HG03175 (cell line): Measurements from ENCODE around the gene TNRC18.
"Not testable (repeated sequence)": the region's sequence is repeated elsewhere in the genome, so short reads cannot be mapped to it uniquely, and the experiment has no call there.

Experiments
- ATAC-seq: cut with Tn5 transposase; IDR thresholded peaks from one replicate; pipeline ENCODE4 v1.9.1; 2021; ENCODE audit warnings: mild to moderate bottlenecking, moderate library complexity; ENCODE audit not compliant: unreplicated experiment

TNRC18 gene

GRCh38 chr7:5350600-5351385, 72.8 kb downstream of the TNRC18 start:
- ATAC-seq, result no peak

GRCh38 chr7:5350174-5350463, 73.5 kb downstream of the TNRC18 start:
- no peak for ATAC-seq

- no peak for ATAC-seq
These were observed 74.0 kb downstream of the TNRC18 start for GRCh38 chr7:5349437-5350173.

GRCh38 chr7:5349005-5349380, 74.6 kb downstream of the TNRC18 start:
- ATAC-seq, result no peak

GRCh38 chr7:5348134-5349004, 75.3 kb downstream of the TNRC18 start:
- no peak for ATAC-seq

GRCh38 chr7:5345671-5346070, 78.0 kb downstream of the TNRC18 start:
- no peak for ATAC-seq

GRCh38 chr7:5345171-5345570, 78.5 kb downstream of the TNRC18 start:
- ATAC-seq, result no peak

GRCh38 chr7:5344342-5344741, 79.3 kb downstream of the TNRC18 start:
- no peak for ATAC-seq

- no peak for ATAC-seq
These were observed 79.8 kb downstream of the TNRC18 start for GRCh38 chr7:5343884-5344283.

- no peak for ATAC-seq
These were observed 81.0 kb downstream of the TNRC18 start for GRCh38 chr7:5342631-5343030.

GRCh38 chr7:5339955-5340354, 83.7 kb downstream of the TNRC18 start:
- no peak for ATAC-seq

- no peak for ATAC-seq
These were observed 86.6 kb downstream of the TNRC18 start for GRCh38 chr7:5337047-5337446.

- no peak for ATAC-seq
These were observed 89.0 kb downstream of the TNRC18 start for GRCh38 chr7:5334671-5335070.

GRCh38 chr7:5333121-5334045, 90.3 kb downstream of the TNRC18 start:
- no peak for ATAC-seq

GRCh38 chr7:5332579-5332978, 91.1 kb downstream of the TNRC18 start:
- ATAC-seq, result no peak

- ATAC-seq, result no peak
These were observed 93.3 kb downstream of the TNRC18 start for GRCh38 chr7:5330288-5330687.

- no peak for ATAC-seq
These were observed 98.7 kb downstream of the TNRC18 start for GRCh38 chr7:5324961-5325360.

GRCh38 chr7:5323800-5324781, 99.5 kb downstream of the TNRC18 start:
- not testable (repeated sequence) for ATAC-seq

- no peak for ATAC-seq
These were observed 100.8 kb downstream of the TNRC18 start for GRCh38 chr7:5322621-5323410.
